OCI-LY7 (cell line): ENCODE results near the gene TMEM8B. TPM values are rescaled to one million over a fixed set of nuclear protein-coding genes. Genes with fewer than 3 reads are reported as not detected.

ENCODE experiments used
- BruUV-seq: library from RNA; stranded (reverse); fragments of 400-500 nt; replicated peaks from 2 replicates; lab custom pipeline; 2021; lab: Mats Ljungman, UMichigan
- CTCF ChIA-PET: fragments of 300-600 bp; sonication (Branson Sonifier 250); formaldehyde crosslinking; loops from one replicate; lab custom pipeline; 2022; ENCODE audit warnings: antibody characterized with exemption; ENCODE audit not compliant: unreplicated experiment; lab: Charles Lee
- POLR2A ChIA-PET: fragments of 300-600 bp; sonication (Branson Sonifier 250); formaldehyde crosslinking; loops from one replicate; lab custom pipeline; 2022; ENCODE audit warnings: antibody characterized with exemption; lab: Charles Lee
- DNase-seq: peaks from one replicate; pipeline ENCODE4 v3.0.0-alpha.2; 2015; ENCODE audit warnings: low spot score
- H2AFZ ChIP-seq: fragments of 200-600 bp; sonication (generic), shearing (Covaris generic); 2 replicates; pipeline ENCODE4 v1.6.1; 2014; ENCODE audit warnings: mild to moderate bottlenecking, antibody characterized with exemption, low read length, moderate library complexity
- H3K27ac ChIP-seq: fragments of 200-600 bp; sonication (generic); 2 replicates; pipeline ENCODE4 v1.5.1; 2014; ENCODE audit warnings: mixed run types, low read depth, mild to moderate bottlenecking, moderate library complexity, low read length, inconsistent platforms; ENCODE audit not compliant: poor library complexity, severe bottlenecking
- H3K36me3 ChIP-seq: fragments of 200-600 bp; sonication (generic); 2 replicates; pipeline ENCODE4 v1.6.1; 2014; ENCODE audit warnings: mild to moderate bottlenecking, antibody characterized with exemption, low read length, moderate library complexity, mixed read lengths; ENCODE audit not compliant: insufficient read depth
- H3K4me1 ChIP-seq: fragments of 200-600 bp; sonication (generic); 2 replicates; pipeline ENCODE4 v1.5.1; 2014; ENCODE audit warnings: mild to moderate bottlenecking, low read length; ENCODE audit not compliant: insufficient read depth, poor library complexity, severe bottlenecking
- H3K4me2 ChIP-seq: fragments of 200-600 bp; sonication (generic); 2 replicates; pipeline ENCODE4 v1.6.1; 2014; ENCODE audit warnings: mild to moderate bottlenecking, low read length
- H3K4me3 ChIP-seq: fragments of 200-600 bp; sonication (generic); 2 replicates; pipeline ENCODE4 v1.5.1; 2014; ENCODE audit warnings: mild to moderate bottlenecking, low read depth, low read length; ENCODE audit not compliant: poor library complexity, severe bottlenecking
- H3K79me2 ChIP-seq: fragments of 200-600 bp; sonication (generic); 2 replicates; pipeline ENCODE4 v1.6.1; 2016; ENCODE audit warnings: low read depth, mild to moderate bottlenecking, low read length, moderate library complexity, mixed read lengths; ENCODE audit not compliant: insufficient read depth
- H3K9me2 ChIP-seq: fragments of 200-600 bp; sonication (generic); 2 replicates; pipeline ENCODE4 v1.6.1; 2016; ENCODE audit warnings: mild to moderate bottlenecking, low read length, mixed read lengths; ENCODE audit not compliant: insufficient read depth
- H3K9me3 ChIP-seq: fragments of 200-600 bp; sonication (generic); 2 replicates; pipeline ENCODE4 v1.6.1; 2014; ENCODE audit warnings: mild to moderate bottlenecking, mixed run types, low read length, mixed read lengths
- H4K20me1 ChIP-seq: fragments of 200-600 bp; sonication (generic); 2 replicates; pipeline ENCODE4 v1.6.1; 2014; ENCODE audit warnings: mild to moderate bottlenecking, antibody characterized with exemption, low read length, moderate library complexity, mixed read lengths; ENCODE audit not compliant: insufficient read depth
- EZH2phosphoT487 ChIP-seq: fragments of 200-600 bp; sonication (generic); IDR thresholded peaks from 2 replicates; pipeline ENCODE4 v1.6.1; 2018; ENCODE audit warnings: low read depth, borderline replicate concordance, mild to moderate bottlenecking, mixed run types, antibody characterized with exemption, low read length, moderate library complexity, mixed read lengths
- intact Hi-C: fragments of 100-400 bp; cut with micrococcal nuclease; formaldehyde crosslinking; loops from one replicate; pipeline ENCODE4 v1.10.0; 2022; ENCODE audit not compliant: unreplicated experiment
- total RNA-seq, 2 experiments: library from RNA; depleted of rRNA in 1 of 2; stranded (reverse); fragments of >200 nt in 1 of 2; shearing (Covaris generic) in 1 of 2; gene quantifications; 2 replicates each; pipeline ENCODE4 v1.2.3, GENCODE V29; 2014 to 2022
- TF ChIP-seq, protein P1 (sequence below): fragments of 200-600 bp; sonication (generic); conservative IDR thresholded peaks from 2 replicates; pipeline ENCODE4 v1.5.1; 2014; ENCODE audit warnings: mild to moderate bottlenecking, antibody characterized with exemption, low read length, moderate library complexity, mixed read lengths

TMEM8B gene
- total RNA-seq, 2 experiments from 2014 or later: 3.1 to 15.7 TPM

DNA sequence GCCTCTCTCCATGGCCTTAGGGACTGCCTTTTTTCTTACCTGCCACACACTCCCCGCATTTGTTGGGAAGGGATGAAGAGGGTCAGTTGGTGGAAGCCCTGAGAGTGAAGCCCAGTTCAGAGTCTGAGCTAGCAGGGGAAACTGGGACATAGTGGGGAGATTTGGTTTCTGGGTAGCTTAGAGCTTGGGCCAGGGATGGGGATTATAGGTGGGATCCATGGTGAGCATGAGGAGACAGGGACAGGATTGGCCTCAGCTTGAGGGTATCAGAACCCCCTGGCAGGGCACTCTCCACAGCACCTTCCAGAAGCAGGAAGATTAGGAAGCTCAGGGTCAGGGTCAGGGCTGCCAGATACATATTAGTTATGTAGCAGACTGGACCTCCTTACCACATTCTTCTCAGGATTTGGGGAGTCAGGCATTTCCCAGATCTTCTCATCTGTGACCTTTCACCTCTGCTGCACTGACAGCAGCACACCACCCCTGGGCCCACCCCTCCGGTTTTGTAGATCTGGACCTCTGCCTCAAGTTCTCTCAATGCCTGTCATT, 23.3 kb downstream of the TMEM8B start:
- H3K4me1 ChIP-seq: peaks cover 12% of the 10 kb centered on the region
- intact Hi-C loops: no loop called here
- no peaks in the 10 kb centered on the region for H3K9me3 ChIP-seq
- no peak overlapping the region for H2AFZ ChIP-seq
- H3K27ac ChIP-seq: no peak overlapping the region
- no peaks in the 10 kb centered on the region for H4K20me1 ChIP-seq
- no peak overlapping the region for H3K4me2 ChIP-seq
- no TSS peak for BruUV-seq
- no peak overlapping the region for H3K4me3 ChIP-seq
- TF ChIP-seq, protein P1, sequence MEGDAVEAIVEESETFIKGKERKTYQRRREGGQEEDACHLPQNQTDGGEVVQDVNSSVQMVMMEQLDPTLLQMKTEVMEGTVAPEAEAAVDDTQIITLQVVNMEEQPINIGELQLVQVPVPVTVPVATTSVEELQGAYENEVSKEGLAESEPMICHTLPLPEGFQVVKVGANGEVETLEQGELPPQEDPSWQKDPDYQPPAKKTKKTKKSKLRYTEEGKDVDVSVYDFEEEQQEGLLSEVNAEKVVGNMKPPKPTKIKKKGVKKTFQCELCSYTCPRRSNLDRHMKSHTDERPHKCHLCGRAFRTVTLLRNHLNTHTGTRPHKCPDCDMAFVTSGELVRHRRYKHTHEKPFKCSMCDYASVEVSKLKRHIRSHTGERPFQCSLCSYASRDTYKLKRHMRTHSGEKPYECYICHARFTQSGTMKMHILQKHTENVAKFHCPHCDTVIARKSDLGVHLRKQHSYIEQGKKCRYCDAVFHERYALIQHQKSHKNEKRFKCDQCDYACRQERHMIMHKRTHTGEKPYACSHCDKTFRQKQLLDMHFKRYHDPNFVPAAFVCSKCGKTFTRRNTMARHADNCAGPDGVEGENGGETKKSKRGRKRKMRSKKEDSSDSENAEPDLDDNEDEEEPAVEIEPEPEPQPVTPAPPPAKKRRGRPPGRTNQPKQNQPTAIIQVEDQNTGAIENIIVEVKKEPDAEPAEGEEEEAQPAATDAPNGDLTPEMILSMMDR: no peak
- POLR2A ChIA-PET: interaction anchor here (0.6 kb wide), 1 partner anchor 26 kb away, joined by 3 read pairs; no protein-coding TSS in a partner anchor
- H3K79me2 ChIP-seq: no peaks in the 10 kb centered on the region
- CTCF ChIA-PET: no interaction called here
- DNase-seq: no peak
- no peaks in the 10 kb centered on the region for H3K9me2 ChIP-seq
- H3K36me3 ChIP-seq: no peaks in the 10 kb centered on the region

- BruUV-seq: no TSS peak
- Histone ChIP-seq H4K20me1 (no peaks in the 10 kb centered on the region), H3K27ac (no peak overlapping the region), H3K79me2 (no peaks in the 10 kb centered on the region), H3K36me3 (no peaks in the 10 kb centered on the region), H3K4me3 (no peak overlapping the region), H3K9me2 (no peaks in the 10 kb centered on the region), H2AFZ (no peak overlapping the region), H3K4me1 (peaks cover 3% of the 10 kb centered on the region), H3K9me3 (no peaks in the 10 kb centered on the region), H3K4me2 (no peak overlapping the region)
- DNase-seq: no peak
- intact Hi-C loops: no loop called here
- CTCF ChIA-PET: no interaction called here
- POLR2A ChIA-PET: interaction anchor here (0.6 kb wide), 1 partner anchor 25 kb away, joined by 3 read pairs; no protein-coding TSS in a partner anchor
- TF ChIP-seq, protein P1: no peak
- no peak for TF ChIP-seq EZH2phosphoT487
Measured at GRCh38 chr9:35852876-35853865, 24.1 kb downstream of the TMEM8B start.
